ENCODE measurements around the gene PCDH9. TPM values are rescaled to one million over a fixed set of nuclear protein-coding genes. Genes with fewer than 3 reads are reported as not detected.

PCDH9 gene
- total RNA-seq, 1 experiment from 2014 or later = 0.11 TPM

DNA sequence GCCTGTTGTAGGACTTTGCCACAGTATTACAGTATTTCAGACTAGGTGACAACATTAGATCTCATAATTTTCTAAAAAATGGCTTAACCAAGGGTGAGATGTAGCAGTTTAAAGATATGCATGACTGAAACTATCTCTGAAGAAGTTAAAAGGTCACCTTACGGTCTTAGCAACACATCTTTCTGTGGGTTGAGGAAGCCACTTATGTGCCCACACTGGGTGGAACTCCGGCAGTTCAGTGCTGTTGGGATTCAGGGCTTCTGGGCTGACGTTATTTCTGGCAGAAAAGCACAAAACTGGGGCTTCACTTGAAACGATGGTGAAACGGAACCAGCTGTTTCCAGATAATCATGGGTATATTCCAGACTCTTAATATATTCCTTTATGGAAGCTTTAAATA, 697.3 kb downstream of the PCDH9 start:
- Mint-ChIP-seq H3K9me3 (ENCODE audit: unreplicated experiment) (no peaks in the 10 kb centered on the region), H3K36me3 (ENCODE audit: insufficient read depth, unreplicated experiment) (no peaks in the 10 kb centered on the region), H3K27me3 (ENCODE audit: insufficient read depth, unreplicated experiment) (peaks cover 2% of the 10 kb centered on the region), H3K4me3 (ENCODE audit: unreplicated experiment) (no peak overlapping the region), H3K27ac (ENCODE audit: unreplicated experiment) (no peak overlapping the region), H3K4me1 (ENCODE audit: low read depth, unreplicated experiment) (no peaks in the 10 kb centered on the region)
- no TSS peak for BruUV-seq (replicated peaks)
- H3K4me3 ChIP-seq (ENCODE audit: low read depth, low read length) = no peak overlapping the region
- no peaks in the 10 kb centered on the region for H3K36me3 ChIP-seq (ENCODE audit: control insufficient read depth, insufficient read depth, low read length)
- no peaks in the 10 kb centered on the region for H3K9me3 ChIP-seq
- H3K4me1 ChIP-seq = no peaks in the 10 kb centered on the region
- CTCF ChIA-PET = no interaction called here
- no peaks in the 10 kb centered on the region for H3K27me3 ChIP-seq (replicated peaks; ENCODE audit: control insufficient read depth, insufficient read depth, low read length)
- TF ChIP-seq, protein P1, sequence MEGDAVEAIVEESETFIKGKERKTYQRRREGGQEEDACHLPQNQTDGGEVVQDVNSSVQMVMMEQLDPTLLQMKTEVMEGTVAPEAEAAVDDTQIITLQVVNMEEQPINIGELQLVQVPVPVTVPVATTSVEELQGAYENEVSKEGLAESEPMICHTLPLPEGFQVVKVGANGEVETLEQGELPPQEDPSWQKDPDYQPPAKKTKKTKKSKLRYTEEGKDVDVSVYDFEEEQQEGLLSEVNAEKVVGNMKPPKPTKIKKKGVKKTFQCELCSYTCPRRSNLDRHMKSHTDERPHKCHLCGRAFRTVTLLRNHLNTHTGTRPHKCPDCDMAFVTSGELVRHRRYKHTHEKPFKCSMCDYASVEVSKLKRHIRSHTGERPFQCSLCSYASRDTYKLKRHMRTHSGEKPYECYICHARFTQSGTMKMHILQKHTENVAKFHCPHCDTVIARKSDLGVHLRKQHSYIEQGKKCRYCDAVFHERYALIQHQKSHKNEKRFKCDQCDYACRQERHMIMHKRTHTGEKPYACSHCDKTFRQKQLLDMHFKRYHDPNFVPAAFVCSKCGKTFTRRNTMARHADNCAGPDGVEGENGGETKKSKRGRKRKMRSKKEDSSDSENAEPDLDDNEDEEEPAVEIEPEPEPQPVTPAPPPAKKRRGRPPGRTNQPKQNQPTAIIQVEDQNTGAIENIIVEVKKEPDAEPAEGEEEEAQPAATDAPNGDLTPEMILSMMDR (IDR thresholded peaks at IDR 0.05; ENCODE audit: insufficient read depth in 1 of 2, low read depth in 1 of 2, low read length in 1 of 2, severe bottlenecking in 1 of 2, unreplicated experiment in 1 of 2) = no peak
- intact Hi-C loops (cut with micrococcal nuclease; ENCODE audit: unreplicated experiment) = no loop called here
- DNase-seq = no peak
- POLR2A ChIA-PET = no interaction called here

DNA sequence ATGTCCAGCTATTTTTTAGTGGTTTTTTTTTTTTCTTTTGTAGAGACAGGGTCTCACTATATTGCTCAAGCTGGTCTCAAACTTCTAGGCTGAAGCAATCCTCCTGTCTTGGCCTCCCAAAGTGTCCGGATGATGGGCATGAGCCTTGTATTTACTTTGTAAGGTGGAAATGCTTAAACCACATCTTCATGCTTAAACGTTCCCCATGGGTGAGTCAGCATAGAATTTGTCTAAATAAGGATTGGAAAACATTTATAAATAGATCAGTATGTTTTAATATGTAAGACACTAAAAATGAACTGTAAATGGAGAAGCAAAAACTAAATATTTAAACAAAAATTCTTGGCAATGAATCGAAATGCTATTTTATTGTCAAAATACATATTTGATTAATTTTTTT, 698.0 kb downstream of the PCDH9 start:
- intact Hi-C loops (cut with micrococcal nuclease; ENCODE audit: unreplicated experiment) = no loop called here
- ChIA-PET POLR2A (no interaction called here), CTCF (no interaction called here)
- H3K27me3 ChIP-seq (replicated peaks; ENCODE audit: control insufficient read depth, insufficient read depth, low read length) = no peaks in the 10 kb centered on the region
- H3K36me3 Mint-ChIP-seq (ENCODE audit: insufficient read depth, unreplicated experiment) = no peaks in the 10 kb centered on the region
- no peaks in the 10 kb centered on the region for H3K4me1 Mint-ChIP-seq (ENCODE audit: low read depth, unreplicated experiment)
- H3K4me3 Mint-ChIP-seq (ENCODE audit: unreplicated experiment) = no peak overlapping the region
- BruUV-seq (replicated peaks) = no TSS peak
- H3K4me3 ChIP-seq (ENCODE audit: low read depth, low read length) = no peak overlapping the region
- H3K27me3 Mint-ChIP-seq (ENCODE audit: insufficient read depth, unreplicated experiment) = peaks cover 2% of the 10 kb centered on the region
- no peak overlapping the region for H3K27ac Mint-ChIP-seq (ENCODE audit: unreplicated experiment)
- no peaks in the 10 kb centered on the region for H3K9me3 Mint-ChIP-seq (ENCODE audit: unreplicated experiment)
- no peaks in the 10 kb centered on the region for H3K36me3 ChIP-seq (ENCODE audit: control insufficient read depth, insufficient read depth, low read length)
- H3K9me3 ChIP-seq = no peaks in the 10 kb centered on the region
- TF ChIP-seq, protein P1 (IDR thresholded peaks at IDR 0.05; ENCODE audit: insufficient read depth in 1 of 2, low read depth in 1 of 2, low read length in 1 of 2, severe bottlenecking in 1 of 2, unreplicated experiment in 1 of 2) = no peak
- no peak for DNase-seq
- H3K4me1 ChIP-seq = no peaks in the 10 kb centered on the region

DNA sequence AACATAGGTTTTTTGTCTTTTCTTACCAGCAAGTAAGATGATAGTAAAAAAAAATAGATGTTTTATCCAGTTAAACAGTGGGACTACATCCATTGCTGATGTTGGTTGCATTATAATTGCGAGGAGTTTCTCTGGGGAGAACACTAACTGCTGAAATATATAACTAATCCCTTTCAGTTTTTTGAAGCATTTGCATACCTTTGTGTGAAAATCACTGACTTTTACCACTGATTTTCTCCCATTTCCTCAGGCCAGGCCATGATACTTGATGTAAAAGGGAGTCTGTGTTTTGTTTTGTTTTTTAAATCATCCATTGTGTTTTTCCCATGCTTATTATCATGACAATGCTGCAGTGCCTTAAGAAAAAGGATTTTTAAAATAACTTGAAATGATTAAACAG, 699.5 kb downstream of the PCDH9 start:
- Histone ChIP-seq H3K4me3 (ENCODE audit: low read depth, low read length) (no peak overlapping the region), H3K36me3 (ENCODE audit: control insufficient read depth, insufficient read depth, low read length) (no peaks in the 10 kb centered on the region), H3K9me3 (no peaks in the 10 kb centered on the region), H3K4me1 (no peaks in the 10 kb centered on the region), H3K27me3 (replicated peaks; ENCODE audit: control insufficient read depth, insufficient read depth, low read length) (no peaks in the 10 kb centered on the region)
- no peaks in the 10 kb centered on the region for H3K9me3 Mint-ChIP-seq (ENCODE audit: unreplicated experiment)
- CTCF ChIA-PET = no interaction called here
- H3K36me3 Mint-ChIP-seq (ENCODE audit: insufficient read depth, unreplicated experiment) = no peaks in the 10 kb centered on the region
- peaks cover 4% of the 10 kb centered on the region for H3K27me3 Mint-ChIP-seq (ENCODE audit: insufficient read depth, unreplicated experiment)
- POLR2A ChIA-PET = no interaction called here
- no peak overlapping the region for H3K4me3 Mint-ChIP-seq (ENCODE audit: unreplicated experiment)
- TF ChIP-seq, protein P1 (IDR thresholded peaks at IDR 0.05; ENCODE audit: insufficient read depth in 1 of 2, low read depth in 1 of 2, low read length in 1 of 2, severe bottlenecking in 1 of 2, unreplicated experiment in 1 of 2) = no peak
- no peak overlapping the region for H3K27ac Mint-ChIP-seq (ENCODE audit: unreplicated experiment)
- no peak for DNase-seq
- BruUV-seq (replicated peaks) = no TSS peak
- intact Hi-C loops (cut with micrococcal nuclease; ENCODE audit: unreplicated experiment) = no loop called here
- no peaks in the 10 kb centered on the region for H3K4me1 Mint-ChIP-seq (ENCODE audit: low read depth, unreplicated experiment)

Measured in Caco-2 (cell line).